ENCODE results near the gene CBR1.

DNA sequence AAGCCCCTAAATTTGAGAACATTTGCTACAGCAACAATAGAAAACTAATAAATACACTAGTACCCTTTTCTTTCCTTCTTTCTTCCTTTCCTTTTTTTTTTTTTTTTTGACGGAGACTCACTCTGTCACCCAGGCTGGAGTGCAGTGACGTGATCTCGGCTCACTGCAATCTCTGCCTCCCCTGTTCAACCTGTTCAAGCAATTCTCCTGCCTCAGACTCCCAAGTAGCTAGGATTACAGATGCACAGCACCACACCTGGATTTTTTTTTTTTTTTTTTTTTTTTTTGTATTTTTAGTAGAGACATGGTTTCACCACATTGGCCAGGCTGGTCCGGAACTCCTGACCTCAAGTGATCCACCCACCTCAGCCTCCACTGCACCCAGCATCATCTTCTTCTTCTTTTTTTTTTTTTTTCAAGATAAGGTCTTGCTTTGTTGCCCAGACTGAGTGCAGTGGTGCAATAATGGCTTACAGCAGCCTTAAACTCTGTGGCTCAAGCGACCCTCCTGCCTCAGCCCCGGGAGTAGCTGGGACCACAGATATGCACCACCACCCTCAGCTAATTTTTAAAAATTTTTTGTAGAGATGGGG is 45.4 kb downstream of the CBR1 start:
- TF ChIP-seq, protein P1, sequence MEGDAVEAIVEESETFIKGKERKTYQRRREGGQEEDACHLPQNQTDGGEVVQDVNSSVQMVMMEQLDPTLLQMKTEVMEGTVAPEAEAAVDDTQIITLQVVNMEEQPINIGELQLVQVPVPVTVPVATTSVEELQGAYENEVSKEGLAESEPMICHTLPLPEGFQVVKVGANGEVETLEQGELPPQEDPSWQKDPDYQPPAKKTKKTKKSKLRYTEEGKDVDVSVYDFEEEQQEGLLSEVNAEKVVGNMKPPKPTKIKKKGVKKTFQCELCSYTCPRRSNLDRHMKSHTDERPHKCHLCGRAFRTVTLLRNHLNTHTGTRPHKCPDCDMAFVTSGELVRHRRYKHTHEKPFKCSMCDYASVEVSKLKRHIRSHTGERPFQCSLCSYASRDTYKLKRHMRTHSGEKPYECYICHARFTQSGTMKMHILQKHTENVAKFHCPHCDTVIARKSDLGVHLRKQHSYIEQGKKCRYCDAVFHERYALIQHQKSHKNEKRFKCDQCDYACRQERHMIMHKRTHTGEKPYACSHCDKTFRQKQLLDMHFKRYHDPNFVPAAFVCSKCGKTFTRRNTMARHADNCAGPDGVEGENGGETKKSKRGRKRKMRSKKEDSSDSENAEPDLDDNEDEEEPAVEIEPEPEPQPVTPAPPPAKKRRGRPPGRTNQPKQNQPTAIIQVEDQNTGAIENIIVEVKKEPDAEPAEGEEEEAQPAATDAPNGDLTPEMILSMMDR (optimal IDR thresholded peaks at IDR 0.05 in 1 of 3, IDR thresholded peaks at IDR 0.05 in 1 of 3, conservative IDR thresholded peaks at IDR 0.05 in 1 of 3; ENCODE audit: extremely low read depth in 1 of 3, insufficient read depth in 2 of 3, low read length in 3 of 3) = no peak
- TF ChIP-seq EZH2 (IDR thresholded peaks at IDR 0.05; ENCODE audit: low read length) = no peak

All from keratinocyte (primary cell).